ENCODE results near the gene PGF.

GRCh38 chr14:74907744-74908143 is 47.7 kb downstream of the PGF start:
- TF ChIP-seq ZNF274 (IDR thresholded peaks at IDR 0.05; ENCODE audit: low read depth, low read length) (no peak), YY1 (IDR thresholded peaks at IDR 0.05; ENCODE audit: insufficient read depth, insufficient read length) (no peak)
